Prostate gland (tissue), 2 donors: ENCODE results near the gene BAIAP3.

Experiments used
- POLR2A ChIP-seq: fragments of 450-650 bp; IDR thresholded peaks from one replicate; pipeline ENCODE4 v1.6.1; 2016; ENCODE audit warnings: antibody characterized with exemption, mild to moderate bottlenecking
- POLR2AphosphoS5 ChIP-seq: sonication (generic); formaldehyde crosslinking; IDR thresholded peaks from one replicate; pipeline ENCODE4 v1.6.1; 2017; ENCODE audit warnings: antibody characterized with exemption
- TF ChIP-seq, protein P1 (sequence below), 4 experiments: fragments of 200-600 bp in 2 of 4; fragments of 450-650 bp in 2 of 4; sonication (generic) in 2 of 4; IDR thresholded peaks; 1 replicate in 3 of 4; 2 replicates in 1 of 4; pipeline ENCODE4 v1.5.1; 2016 to 2019; ENCODE audit warnings: antibody characterized with exemption in 4 of 4, mild to moderate bottlenecking in 2 of 4, moderate library complexity in 2 of 4

DNA sequence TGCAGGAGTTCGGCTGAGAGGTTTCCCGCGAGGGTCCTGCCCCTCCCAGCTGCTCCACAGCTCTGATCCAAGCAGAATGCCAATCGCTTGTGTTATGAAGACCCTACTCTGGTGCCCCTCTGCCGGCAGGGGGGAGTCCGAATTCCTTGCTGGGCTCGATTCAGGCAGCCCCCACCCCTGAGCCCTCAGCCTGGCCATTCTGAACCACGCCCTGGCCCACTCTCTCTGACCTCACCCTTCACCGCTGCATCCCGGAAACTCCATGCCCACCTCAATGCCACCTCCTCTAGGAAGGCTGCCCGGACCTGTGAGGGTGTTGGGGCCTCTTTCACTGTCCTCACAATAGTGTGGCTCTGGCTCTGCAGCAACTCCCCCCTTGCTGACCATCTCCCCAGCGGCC is 31.9 kb upstream of the BAIAP3 start:
- TF ChIP-seq, protein P1, sequence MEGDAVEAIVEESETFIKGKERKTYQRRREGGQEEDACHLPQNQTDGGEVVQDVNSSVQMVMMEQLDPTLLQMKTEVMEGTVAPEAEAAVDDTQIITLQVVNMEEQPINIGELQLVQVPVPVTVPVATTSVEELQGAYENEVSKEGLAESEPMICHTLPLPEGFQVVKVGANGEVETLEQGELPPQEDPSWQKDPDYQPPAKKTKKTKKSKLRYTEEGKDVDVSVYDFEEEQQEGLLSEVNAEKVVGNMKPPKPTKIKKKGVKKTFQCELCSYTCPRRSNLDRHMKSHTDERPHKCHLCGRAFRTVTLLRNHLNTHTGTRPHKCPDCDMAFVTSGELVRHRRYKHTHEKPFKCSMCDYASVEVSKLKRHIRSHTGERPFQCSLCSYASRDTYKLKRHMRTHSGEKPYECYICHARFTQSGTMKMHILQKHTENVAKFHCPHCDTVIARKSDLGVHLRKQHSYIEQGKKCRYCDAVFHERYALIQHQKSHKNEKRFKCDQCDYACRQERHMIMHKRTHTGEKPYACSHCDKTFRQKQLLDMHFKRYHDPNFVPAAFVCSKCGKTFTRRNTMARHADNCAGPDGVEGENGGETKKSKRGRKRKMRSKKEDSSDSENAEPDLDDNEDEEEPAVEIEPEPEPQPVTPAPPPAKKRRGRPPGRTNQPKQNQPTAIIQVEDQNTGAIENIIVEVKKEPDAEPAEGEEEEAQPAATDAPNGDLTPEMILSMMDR (IDR thresholded peaks at IDR 0.05), result no peak
- no peak for TF ChIP-seq POLR2AphosphoS5
- no peak for TF ChIP-seq POLR2A
